ENCODE results near the gene COPB2. TPM values are rescaled to one million over a fixed set of nuclear protein-coding genes. Genes with fewer than 3 reads are reported as not detected.

COPB2 gene
- total RNA-seq, 1 donor: 164 TPM

DNA sequence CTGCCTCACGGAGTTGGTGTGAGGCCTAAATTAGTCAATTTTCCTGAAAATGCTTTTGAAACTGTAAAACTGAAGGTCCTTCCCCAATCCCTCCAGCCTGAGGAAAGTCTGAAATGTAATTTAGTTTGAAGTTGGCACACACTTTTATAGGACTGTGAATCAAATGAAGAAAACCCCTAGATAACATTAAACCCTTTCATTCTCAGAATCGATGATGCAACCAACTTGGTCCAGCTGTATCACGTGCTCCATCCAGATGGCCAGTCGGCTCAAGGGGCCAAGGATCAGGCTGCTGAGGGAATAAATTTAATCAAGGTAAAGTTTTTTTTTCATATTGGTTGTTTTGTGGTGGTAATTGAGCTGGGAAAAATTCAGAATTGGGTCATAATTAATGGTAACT lies 34.0 kb downstream of the COPB2 start:
- Histone ChIP-seq H3K79me2 (ENCODE audit: insufficient read depth, low read length) (no peaks in the 10 kb centered on the region), H3K4me2 (ENCODE audit: insufficient read depth, low read length) (no peak overlapping the region), H3K4me3 (ENCODE audit: insufficient read depth, low read length) (no peak overlapping the region), H3K36me3 (ENCODE audit: insufficient read depth, low read length) (peaks cover 99% of the 10 kb centered on the region), H3K27ac (ENCODE audit: low read depth, low read length) (no peak overlapping the region), H3K27me3 (ENCODE audit: insufficient read depth, low read length) (no peaks in the 10 kb centered on the region), H2AFZ (ENCODE audit: low read length) (no peak overlapping the region), H4K20me1 (ENCODE audit: insufficient read depth, low read length) (peaks cover 4% of the 10 kb centered on the region), H3K4me1 (ENCODE audit: insufficient read depth, low read length) (no peaks in the 10 kb centered on the region), H3K9me3 (ENCODE audit: low read depth, low read length) (no peaks in the 10 kb centered on the region)
- TF ChIP-seq, protein P1, sequence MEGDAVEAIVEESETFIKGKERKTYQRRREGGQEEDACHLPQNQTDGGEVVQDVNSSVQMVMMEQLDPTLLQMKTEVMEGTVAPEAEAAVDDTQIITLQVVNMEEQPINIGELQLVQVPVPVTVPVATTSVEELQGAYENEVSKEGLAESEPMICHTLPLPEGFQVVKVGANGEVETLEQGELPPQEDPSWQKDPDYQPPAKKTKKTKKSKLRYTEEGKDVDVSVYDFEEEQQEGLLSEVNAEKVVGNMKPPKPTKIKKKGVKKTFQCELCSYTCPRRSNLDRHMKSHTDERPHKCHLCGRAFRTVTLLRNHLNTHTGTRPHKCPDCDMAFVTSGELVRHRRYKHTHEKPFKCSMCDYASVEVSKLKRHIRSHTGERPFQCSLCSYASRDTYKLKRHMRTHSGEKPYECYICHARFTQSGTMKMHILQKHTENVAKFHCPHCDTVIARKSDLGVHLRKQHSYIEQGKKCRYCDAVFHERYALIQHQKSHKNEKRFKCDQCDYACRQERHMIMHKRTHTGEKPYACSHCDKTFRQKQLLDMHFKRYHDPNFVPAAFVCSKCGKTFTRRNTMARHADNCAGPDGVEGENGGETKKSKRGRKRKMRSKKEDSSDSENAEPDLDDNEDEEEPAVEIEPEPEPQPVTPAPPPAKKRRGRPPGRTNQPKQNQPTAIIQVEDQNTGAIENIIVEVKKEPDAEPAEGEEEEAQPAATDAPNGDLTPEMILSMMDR (IDR thresholded peaks at IDR 0.05; ENCODE audit: extremely low read depth, low read depth, low read length): no peak
- DNase-seq (ENCODE audit: insufficient read length, low spot score, missing footprints): no peak

- Histone ChIP-seq H4K20me1 (ENCODE audit: insufficient read depth, low read length) (no peaks in the 10 kb centered on the region), H3K4me1 (ENCODE audit: insufficient read depth, low read length) (no peaks in the 10 kb centered on the region), H3K79me2 (ENCODE audit: insufficient read depth, low read length) (no peaks in the 10 kb centered on the region), H3K27me3 (ENCODE audit: insufficient read depth, low read length) (no peaks in the 10 kb centered on the region), H3K4me3 (ENCODE audit: insufficient read depth, low read length) (no peak overlapping the region), H3K9me3 (ENCODE audit: low read depth, low read length) (no peaks in the 10 kb centered on the region), H3K4me2 (ENCODE audit: insufficient read depth, low read length) (no peak overlapping the region), H3K27ac (ENCODE audit: low read depth, low read length) (no peak overlapping the region), H2AFZ (ENCODE audit: low read length) (no peak overlapping the region), H3K36me3 (ENCODE audit: insufficient read depth, low read length) (peaks cover 98% of the 10 kb centered on the region)
- TF ChIP-seq, protein P1 (IDR thresholded peaks at IDR 0.05; ENCODE audit: extremely low read depth, low read depth, low read length): no peak
- DNase-seq (ENCODE audit: insufficient read length, low spot score, missing footprints): no peak
These were observed 34.8 kb downstream of the COPB2 start for GRCh38 chr3:139354661-139355060.

DNA sequence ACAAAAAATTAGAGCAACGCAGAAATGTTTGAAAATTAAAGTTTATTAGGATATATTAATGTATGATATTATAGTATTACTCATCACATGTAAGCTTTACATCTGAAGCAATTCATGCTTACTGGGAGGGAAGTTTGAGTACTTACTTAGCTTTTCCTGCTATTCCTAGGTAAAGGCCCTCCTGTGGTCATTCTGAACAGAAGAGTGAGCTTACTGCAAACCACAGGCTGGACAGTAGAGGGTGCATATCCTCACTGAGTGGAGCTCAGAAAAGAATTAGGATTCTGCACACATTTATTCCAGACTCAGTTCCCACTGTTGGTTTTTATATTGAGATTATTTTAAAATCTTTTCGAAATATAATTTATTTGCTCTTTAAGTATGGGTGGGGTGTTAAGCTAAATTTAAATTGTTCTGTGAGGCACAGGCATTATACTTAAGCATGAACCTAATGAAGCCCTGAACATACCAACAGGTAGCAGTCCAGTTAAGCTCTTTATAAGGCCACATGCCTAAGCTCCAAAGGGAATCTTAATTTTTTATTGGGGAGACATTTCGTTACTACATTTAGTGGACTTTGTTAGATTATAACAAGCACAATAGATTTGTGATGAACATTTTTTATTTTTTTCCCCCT lies 35.4 kb downstream of the COPB2 start:
- H3K4me3 ChIP-seq (ENCODE audit: insufficient read depth, low read length): no peak overlapping the region
- no peaks in the 10 kb centered on the region for H3K9me3 ChIP-seq (ENCODE audit: low read depth, low read length)
- H3K27ac ChIP-seq (ENCODE audit: low read depth, low read length): no peak overlapping the region
- no peak overlapping the region for H2AFZ ChIP-seq (ENCODE audit: low read length)
- no peaks in the 10 kb centered on the region for H4K20me1 ChIP-seq (ENCODE audit: insufficient read depth, low read length)
- peaks cover 97% of the 10 kb centered on the region for H3K36me3 ChIP-seq (ENCODE audit: insufficient read depth, low read length)
- no peaks in the 10 kb centered on the region for H3K27me3 ChIP-seq (ENCODE audit: insufficient read depth, low read length)
- H3K4me2 ChIP-seq (ENCODE audit: insufficient read depth, low read length): no peak overlapping the region
- H3K4me1 ChIP-seq (ENCODE audit: insufficient read depth, low read length): no peaks in the 10 kb centered on the region
- peak; percentile 70 for DNase-seq (ENCODE audit: insufficient read length, low spot score, missing footprints)
- TF ChIP-seq, protein P1 (IDR thresholded peaks at IDR 0.05; ENCODE audit: extremely low read depth, low read depth, low read length): peak; percentile 87
- no peaks in the 10 kb centered on the region for H3K79me2 ChIP-seq (ENCODE audit: insufficient read depth, low read length)

GRCh38 chr3:139346771-139347170 lies 42.7 kb downstream of the COPB2 start:
- TF ChIP-seq, protein P1 (IDR thresholded peaks at IDR 0.05; ENCODE audit: extremely low read depth, low read depth, low read length): no peak
- Histone ChIP-seq H3K27ac (ENCODE audit: low read depth, low read length) (no peak overlapping the region), H3K9me3 (ENCODE audit: low read depth, low read length) (no peaks in the 10 kb centered on the region), H3K79me2 (ENCODE audit: insufficient read depth, low read length) (peaks cover 44% of the 10 kb centered on the region), H3K27me3 (ENCODE audit: insufficient read depth, low read length) (no peaks in the 10 kb centered on the region), H4K20me1 (ENCODE audit: insufficient read depth, low read length) (peaks cover 7% of the 10 kb centered on the region), H2AFZ (ENCODE audit: low read length) (no peak overlapping the region), H3K4me1 (ENCODE audit: insufficient read depth, low read length) (peaks cover 16% of the 10 kb centered on the region), H3K4me3 (ENCODE audit: insufficient read depth, low read length) (no peak overlapping the region), H3K36me3 (ENCODE audit: insufficient read depth, low read length) (peaks cover 40% of the 10 kb centered on the region), H3K4me2 (ENCODE audit: insufficient read depth, low read length) (no peak overlapping the region)
- DNase-seq (ENCODE audit: insufficient read length, low spot score, missing footprints): no peak
